ENCODE measurements around the gene KSR2.
"Not testable (repeated sequence)": the region's sequence is repeated elsewhere in the genome, so short reads cannot be mapped to it uniquely, and the experiment has no call there.

DNA sequence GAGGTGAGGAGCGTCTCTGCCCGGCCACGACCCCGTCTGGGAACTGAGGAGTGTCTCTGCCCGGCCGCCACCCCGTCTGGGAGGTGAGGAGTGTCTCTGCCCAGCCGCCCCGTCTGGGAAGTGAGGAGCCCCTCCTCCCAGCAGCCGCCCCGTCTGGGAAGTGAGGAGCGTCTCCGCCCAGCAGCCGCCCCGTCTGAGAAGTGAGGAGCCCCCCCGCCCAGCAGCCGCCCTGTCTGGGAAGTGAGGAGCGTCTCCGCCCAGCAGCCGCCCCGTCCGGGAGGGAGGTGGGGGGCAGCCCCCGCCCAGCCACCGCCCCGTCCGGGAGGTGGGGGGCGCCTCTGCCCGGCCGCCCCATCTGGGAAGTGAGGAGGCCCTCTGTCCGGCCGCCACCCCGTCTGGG lies 237.7 kb downstream of the KSR2 start:
- TF ChIP-seq CTCF, EZH2 (IDR thresholded peaks at IDR 0.05): not testable (repeated sequence)
